ENCODE results near the gene PRKAG2.

The PRKAG2 gene

GRCh38 chr7:151900591-151900985, 23.7 kb upstream of the PRKAG2 start:
- no peak for DNase-seq

GRCh38 chr7:151899513-151900360, 22.8 kb upstream of the PRKAG2 start:
- DNase-seq: no peak

GRCh38 chr7:151897951-151898686, 21.2 kb upstream of the PRKAG2 start:
- no peak for DNase-seq

GRCh38 chr7:151897161-151897731, 20.3 kb upstream of the PRKAG2 start:
- no peak for DNase-seq

- DNase-seq: no peak
Observed at GRCh38 chr7:151896486-151896885, 19.6 kb upstream of the PRKAG2 start.

- DNase-seq: no peak
Observed at GRCh38 chr7:151896086-151896485, 19.2 kb upstream of the PRKAG2 start.

GRCh38 chr7:151895631-151896031, 18.7 kb upstream of the PRKAG2 start:
- no peak for DNase-seq

- DNase-seq: no peak
Observed at GRCh38 chr7:151895008-151895630, 18.2 kb upstream of the PRKAG2 start.

GRCh38 chr7:151894111-151895007, 17.4 kb upstream of the PRKAG2 start:
- DNase-seq: no peak

- DNase-seq: no peak
Observed at GRCh38 chr7:151893405-151893923, 16.5 kb upstream of the PRKAG2 start.

- no peak for DNase-seq
Observed at GRCh38 chr7:151891753-151892152, 14.8 kb upstream of the PRKAG2 start.

GRCh38 chr7:151891182-151891581, 14.3 kb upstream of the PRKAG2 start:
- no peak for DNase-seq

- DNase-seq: no peak
Observed at GRCh38 chr7:151890355-151891004, 13.6 kb upstream of the PRKAG2 start.

GRCh38 chr7:151889406-151890354, 12.8 kb upstream of the PRKAG2 start:
- no peak for DNase-seq

GRCh38 chr7:151888079-151889067, 11.5 kb upstream of the PRKAG2 start:
- no peak for DNase-seq

GRCh38 chr7:151886783-151887182, 9.9 kb upstream of the PRKAG2 start:
- no peak for DNase-seq

- no peak for DNase-seq
Observed at GRCh38 chr7:151885202-151885580, 8.3 kb upstream of the PRKAG2 start.

GRCh38 chr7:151884312-151885201, 7.6 kb upstream of the PRKAG2 start:
- DNase-seq: no peak
